WTC11 (cell line): ENCODE results near the gene NSFL1C. TPM values are rescaled to one million over a fixed set of nuclear protein-coding genes. Genes with fewer than 3 reads are reported as not detected.

Experiments used
- ATAC-seq: fragments of 200-7000 bp; cut with Tn5 transposase; 2 replicates; pipeline ENCODE4 v1.10.0; 2021; ENCODE audit warnings: mild to moderate bottlenecking, moderate library complexity
- CTCF ChIA-PET: fragments of 300-600 bp; sonication (Branson Sonifier 250); formaldehyde crosslinking; loops from one replicate; lab custom pipeline; 2021; ENCODE audit warnings: antibody characterized with exemption; lab: Charles Lee
- POLR2A ChIA-PET: fragments of 350-600 bp; sonication (Branson Sonifier 250); formaldehyde crosslinking; loops from one replicate; lab custom pipeline; 2021; ENCODE audit warnings: antibody characterized with exemption; lab: Charles Lee
- DNase-seq: peaks from one replicate; pipeline ENCODE4 v3.0.0; 2021; ENCODE audit warnings: low spot score
- H3K27ac Mint-ChIP-seq: 2 replicates; pipeline ENCODE4 v1.8.0; 2021; ENCODE audit warnings: mixed read lengths
- H3K27me3 Mint-ChIP-seq: 2 replicates; pipeline ENCODE4 v1.8.0; 2021; ENCODE audit warnings: low read depth, mild to moderate bottlenecking, moderate library complexity, mixed read lengths
- H3K36me3 Mint-ChIP-seq: 2 replicates; pipeline ENCODE4 v1.8.0; 2021; ENCODE audit warnings: mixed read lengths
- H3K4me1 Mint-ChIP-seq: 2 replicates; pipeline ENCODE4 v1.8.0; 2022; ENCODE audit warnings: mixed read lengths
- H3K4me3 Mint-ChIP-seq: 2 replicates; pipeline ENCODE4 v1.8.0; 2021; ENCODE audit warnings: mild to moderate bottlenecking, moderate library complexity, mixed read lengths
- H3K9me3 Mint-ChIP-seq: 2 replicates; pipeline ENCODE4 v1.8.0; 2021; ENCODE audit warnings: mixed read lengths
- ATF3 ChIP-seq: sonication (generic); formaldehyde crosslinking; conservative IDR thresholded peaks from 2 replicates; pipeline ENCODE4 v1.8.1; 2022; ENCODE audit warnings: mild to moderate bottlenecking, missing genetic modification reagents
- ELF4 ChIP-seq: sonication (generic); formaldehyde crosslinking; IDR thresholded peaks from 2 replicates; pipeline ENCODE4 v1.8.1; 2022; ENCODE audit warnings: low read depth, mild to moderate bottlenecking, moderate library complexity, missing genetic modification reagents
- EMX1 ChIP-seq: fragments of 250-450 bp; sonication (Bioruptor Pico); IDR thresholded peaks from 2 replicates; pipeline ENCODE4 v1.8.0; 2021; ENCODE audit warnings: mild to moderate bottlenecking
- ESRRA ChIP-seq: sonication (generic); formaldehyde crosslinking; IDR thresholded peaks from 2 replicates; pipeline ENCODE4 v1.8.1; 2022; ENCODE audit warnings: mild to moderate bottlenecking, missing genetic modification reagents, borderline replicate concordance
- MXD4 ChIP-seq: fragments of 250-450 bp; sonication (Bioruptor Pico); IDR thresholded peaks from 2 replicates; pipeline ENCODE4 v1.8.0; 2021; ENCODE audit warnings: mild to moderate bottlenecking, moderate library complexity, borderline replicate concordance
- OVOL2 ChIP-seq: fragments of 250-450 bp; sonication (Bioruptor Pico); IDR thresholded peaks from 2 replicates; pipeline ENCODE4 v1.9.0; 2021; ENCODE audit warnings: mild to moderate bottlenecking, borderline replicate concordance
- RELA ChIP-seq: sonication (generic); formaldehyde crosslinking; IDR thresholded peaks from 2 replicates; pipeline ENCODE4 v1.8.1; 2022; ENCODE audit warnings: missing genetic modification reagents, mild to moderate bottlenecking, borderline replicate concordance
- ZNF263 ChIP-seq: sonication (generic); formaldehyde crosslinking; IDR thresholded peaks from 2 replicates; pipeline ENCODE4 v1.8.1; 2022; ENCODE audit warnings: low read depth, mild to moderate bottlenecking, moderate library complexity, missing genetic modification reagents
- ZNF671 ChIP-seq: fragments of 250-450 bp; sonication (Bioruptor Pico); IDR thresholded peaks from 2 replicates; pipeline ENCODE4 v1.8.0; 2021; ENCODE audit warnings: mild to moderate bottlenecking
- ZSCAN18 ChIP-seq: fragments of 250-450 bp; sonication (Bioruptor Pico); IDR thresholded peaks from 2 replicates; pipeline ENCODE4 v2.1.2; 2022; ENCODE audit warnings: mild to moderate bottlenecking, moderate library complexity
- total RNA-seq: library from RNA; stranded (reverse); gene quantifications from 3 replicates; pipeline ENCODE4 v1.2.3, GENCODE V29; 2021
- TF ChIP-seq, protein P1 (sequence below): sonication (generic); formaldehyde crosslinking; IDR thresholded peaks from 2 replicates; pipeline ENCODE4 v1.8.0; 2022; ENCODE audit warnings: missing genetic modification reagents
- TF ChIP-seq, protein P2 (sequence below): sonication (generic); formaldehyde crosslinking; IDR thresholded peaks from 2 replicates; pipeline ENCODE4 v1.8.1; 2023; ENCODE audit warnings: mild to moderate bottlenecking, missing genetic modification reagents, moderate library complexity
- TF ChIP-seq, protein P3 (sequence below): sonication (generic); formaldehyde crosslinking; IDR thresholded peaks from 2 replicates; pipeline ENCODE4 v1.8.0; 2022; ENCODE audit warnings: mild to moderate bottlenecking, missing genetic modification reagents

NSFL1C gene
- total RNA-seq, 1 experiment from 2014 or later: 85.5 TPM

DNA sequence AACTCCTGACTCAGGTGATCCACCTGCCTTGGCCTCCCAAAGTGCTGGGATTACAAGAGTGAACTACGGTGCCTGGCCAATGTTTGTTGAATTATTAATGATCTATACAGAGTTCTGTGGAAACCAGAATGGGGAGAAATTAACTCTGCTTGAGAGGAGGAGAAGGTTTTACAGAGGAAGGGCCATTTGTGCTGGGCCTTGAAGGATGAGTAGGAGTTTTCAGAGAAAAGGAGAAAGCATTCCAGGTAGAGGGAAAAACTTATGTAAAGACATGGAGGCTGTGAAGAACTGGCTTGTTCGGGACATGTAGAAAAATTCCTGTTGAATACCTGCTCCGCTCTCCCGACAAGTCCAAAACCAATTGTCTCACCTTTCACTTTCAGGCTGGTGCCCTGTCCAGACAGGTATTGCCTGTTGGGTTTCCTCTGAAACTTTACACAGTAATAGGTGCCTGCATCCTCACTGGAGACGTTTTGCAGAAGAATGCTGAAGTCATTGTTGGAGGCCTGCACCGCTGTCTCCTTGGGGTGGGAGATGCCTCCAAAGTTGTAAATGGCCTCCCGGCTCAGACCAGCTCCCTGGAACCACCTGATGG is 11.3 kb upstream of the NSFL1C start (continued):
- no peak for TF ChIP-seq RELA (CRISPR knock-in tag)
- no peak for TF ChIP-seq ESRRA
- TF ChIP-seq, protein P1, sequence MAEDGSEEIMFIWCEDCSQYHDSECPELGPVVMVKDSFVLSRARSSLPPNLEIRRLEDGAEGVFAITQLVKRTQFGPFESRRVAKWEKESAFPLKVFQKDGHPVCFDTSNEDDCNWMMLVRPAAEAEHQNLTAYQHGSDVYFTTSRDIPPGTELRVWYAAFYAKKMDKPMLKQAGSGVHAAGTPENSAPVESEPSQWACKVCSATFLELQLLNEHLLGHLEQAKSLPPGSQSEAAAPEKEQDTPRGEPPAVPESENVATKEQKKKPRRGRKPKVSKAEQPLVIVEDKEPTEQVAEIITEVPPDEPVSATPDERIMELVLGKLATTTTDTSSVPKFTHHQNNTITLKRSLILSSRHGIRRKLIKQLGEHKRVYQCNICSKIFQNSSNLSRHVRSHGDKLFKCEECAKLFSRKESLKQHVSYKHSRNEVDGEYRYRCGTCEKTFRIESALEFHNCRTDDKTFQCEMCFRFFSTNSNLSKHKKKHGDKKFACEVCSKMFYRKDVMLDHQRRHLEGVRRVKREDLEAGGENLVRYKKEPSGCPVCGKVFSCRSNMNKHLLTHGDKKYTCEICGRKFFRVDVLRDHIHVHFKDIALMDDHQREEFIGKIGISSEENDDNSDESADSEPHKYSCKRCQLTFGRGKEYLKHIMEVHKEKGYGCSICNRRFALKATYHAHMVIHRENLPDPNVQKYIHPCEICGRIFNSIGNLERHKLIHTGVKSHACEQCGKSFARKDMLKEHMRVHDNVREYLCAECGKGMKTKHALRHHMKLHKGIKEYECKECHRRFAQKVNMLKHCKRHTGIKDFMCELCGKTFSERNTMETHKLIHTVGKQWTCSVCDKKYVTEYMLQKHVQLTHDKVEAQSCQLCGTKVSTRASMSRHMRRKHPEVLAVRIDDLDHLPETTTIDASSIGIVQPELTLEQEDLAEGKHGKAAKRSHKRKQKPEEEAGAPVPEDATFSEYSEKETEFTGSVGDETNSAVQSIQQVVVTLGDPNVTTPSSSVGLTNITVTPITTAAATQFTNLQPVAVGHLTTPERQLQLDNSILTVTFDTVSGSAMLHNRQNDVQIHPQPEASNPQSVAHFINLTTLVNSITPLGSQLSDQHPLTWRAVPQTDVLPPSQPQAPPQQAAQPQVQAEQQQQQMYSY (CRISPR knock-in tag): no peak
- TF ChIP-seq OVOL2 (CRISPR knock-in tag): no peak
- TF ChIP-seq EMX1: no peak
- TF ChIP-seq ELF4: no peak

GRCh38 chr20:1474817-1475603 is 8.4 kb upstream of the NSFL1C start:
- POLR2A ChIA-PET: no interaction called here
- no peak overlapping the region for H3K27ac Mint-ChIP-seq
- CTCF ChIA-PET: interaction anchor here (0.9 to 3.2 kb wide), 3 partner anchors 28 to 302 kb away, joined by 3 to 31 read pairs (median 5); no protein-coding TSS in a partner anchor
- DNase-seq: no peak
- TF ChIP-seq, protein P2, sequence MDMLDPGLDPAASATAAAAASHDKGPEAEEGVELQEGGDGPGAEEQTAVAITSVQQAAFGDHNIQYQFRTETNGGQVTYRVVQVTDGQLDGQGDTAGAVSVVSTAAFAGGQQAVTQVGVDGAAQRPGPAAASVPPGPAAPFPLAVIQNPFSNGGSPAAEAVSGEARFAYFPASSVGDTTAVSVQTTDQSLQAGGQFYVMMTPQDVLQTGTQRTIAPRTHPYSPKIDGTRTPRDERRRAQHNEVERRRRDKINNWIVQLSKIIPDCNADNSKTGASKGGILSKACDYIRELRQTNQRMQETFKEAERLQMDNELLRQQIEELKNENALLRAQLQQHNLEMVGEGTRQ: peak; percentile 88
- no peak for TF ChIP-seq ZNF263 (CRISPR knock-in tag)
- TF ChIP-seq, protein P3, sequence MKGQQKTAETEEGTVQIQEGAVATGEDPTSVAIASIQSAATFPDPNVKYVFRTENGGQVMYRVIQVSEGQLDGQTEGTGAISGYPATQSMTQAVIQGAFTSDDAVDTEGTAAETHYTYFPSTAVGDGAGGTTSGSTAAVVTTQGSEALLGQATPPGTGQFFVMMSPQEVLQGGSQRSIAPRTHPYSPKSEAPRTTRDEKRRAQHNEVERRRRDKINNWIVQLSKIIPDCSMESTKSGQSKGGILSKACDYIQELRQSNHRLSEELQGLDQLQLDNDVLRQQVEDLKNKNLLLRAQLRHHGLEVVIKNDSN (CRISPR knock-in tag): peak; percentile 89
- H3K4me3 Mint-ChIP-seq: no peak overlapping the region
- H3K4me1 Mint-ChIP-seq: peaks cover 5% of the 10 kb centered on the region; the same call in 1 of the 2 replicates
- peak; percentile 86 for ATAC-seq
- H3K9me3 Mint-ChIP-seq: no peaks in the 10 kb centered on the region
- no peaks in the 10 kb centered on the region for H3K36me3 Mint-ChIP-seq
- peaks cover 27% of the 10 kb centered on the region for H3K27me3 Mint-ChIP-seq

DNA sequence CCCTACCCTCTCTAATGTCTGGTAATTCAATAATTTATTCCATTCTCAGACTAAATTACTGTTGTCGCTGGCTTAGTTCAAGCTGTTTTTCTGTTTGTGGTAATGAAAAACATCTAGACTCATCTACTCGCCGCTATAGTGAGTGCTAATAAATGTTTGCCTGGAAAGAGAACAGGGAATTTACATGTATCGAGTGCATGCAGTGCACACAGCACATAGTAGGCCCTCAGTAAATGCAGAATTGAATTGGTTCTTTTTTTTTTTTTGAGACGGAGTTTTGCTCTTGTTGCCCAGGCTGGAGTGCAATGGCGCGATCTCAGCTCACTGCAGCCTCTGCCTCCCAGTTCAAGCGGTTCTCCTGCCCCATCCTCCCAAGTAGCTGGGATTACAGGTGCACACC is 7.7 kb upstream of the NSFL1C start:
- H3K27me3 Mint-ChIP-seq: peaks cover 23% of the 10 kb centered on the region
- H3K9me3 Mint-ChIP-seq: no peaks in the 10 kb centered on the region
- POLR2A ChIA-PET: no interaction called here
- H3K4me3 Mint-ChIP-seq: no peak overlapping the region
- DNase-seq (no peak), ATAC-seq (no peak)
- no peak overlapping the region for H3K27ac Mint-ChIP-seq
- peaks cover 7% of the 10 kb centered on the region; the same call in 1 of the 2 replicates for H3K4me1 Mint-ChIP-seq
- no peaks in the 10 kb centered on the region for H3K36me3 Mint-ChIP-seq
- no peak for TF ChIP-seq ZNF263 (CRISPR knock-in tag)
- TF ChIP-seq MXD4 (CRISPR knock-in tag): no peak
- TF ChIP-seq ATF3 (CRISPR knock-in tag): no peak
- no peak for TF ChIP-seq ELF4
- no peak for TF ChIP-seq ZSCAN18 (CRISPR knock-in tag)
- no peak for TF ChIP-seq ZNF671 (CRISPR knock-in tag)
- CTCF ChIA-PET: interaction anchor here (1.0 to 3.2 kb wide), 2 partner anchors 29 to 35 kb away, joined by 3 to 31 read pairs; no protein-coding TSS in a partner anchor
